Activated CD8-positive, alpha-beta memory T cell treated with anti-CD3 and anti-CD28 coated beads, Interleukin-2, amount 10 ng/mL, durations not matched to agents 7 days and 5 days (primary cell): ENCODE measurements around the gene ARL6. TPM values are rescaled to one million over a fixed set of nuclear protein-coding genes. Genes with fewer than 3 reads are reported as not detected.

ENCODE experiments used
- total RNA-seq, 2 experiments: library from RNA; stranded (reverse); gene quantifications; one replicate each; pipeline ENCODE4 v1.2.3, GENCODE V29; 2021

The ARL6 gene
- total RNA-seq, 2 experiments from 2014 or later = 4.5 to 5.4 TPM

Other genes starting within 250 kb of the ARL6 start
- 1 to 10 TPM; 5.9 to 6.1 TPM for gene CRYBG3, start 57.3 kb downstream of the ARL6 start, total RNA-seq
- gene RIOX2, start 207.7 kb downstream of the ARL6 start, total RNA-seq = 10 to 100 TPM; 47.9 to 82.1 TPM